A673 (cell line): Measurements from ENCODE around the gene CTXND2.

Experiments used
- EZH2 ChIP-seq: fragments of 200-600 bp; sonication (generic); IDR thresholded peaks from 2 replicates; pipeline ENCODE4 v1.6.1; 2017; ENCODE audit warnings: borderline replicate concordance, low read depth, mild to moderate bottlenecking, mixed read lengths, antibody characterized with exemption, low read length; ENCODE audit not compliant: poor library complexity, severe bottlenecking
- TF ChIP-seq, protein P1 (sequence below): fragments of 300-800, 200-600 bp; sonication (generic); conservative IDR thresholded peaks from 2 replicates; pipeline ENCODE4 v1.5.1; 2017; ENCODE audit warnings: low read depth, mild to moderate bottlenecking, antibody characterized with exemption, low read length, moderate library complexity, mixed read lengths

DNA sequence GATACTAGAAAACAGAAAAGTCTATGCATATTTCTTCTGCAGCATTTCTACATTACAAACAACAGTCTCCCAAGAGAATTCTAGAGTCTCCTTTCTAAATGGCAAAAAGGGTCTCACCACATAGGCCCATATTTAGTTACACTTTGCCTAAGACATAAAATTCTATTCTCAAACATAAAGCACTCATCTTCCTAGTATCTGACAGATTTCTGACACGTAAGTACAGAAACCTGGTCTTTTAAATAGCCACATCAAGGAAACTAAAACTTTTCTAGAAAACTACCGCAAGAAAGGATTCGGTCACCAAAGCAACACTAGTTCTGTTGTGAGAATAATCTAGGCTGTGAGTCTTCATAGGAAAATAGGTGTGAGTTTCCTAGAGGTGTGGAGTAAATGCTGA lies 45.3 kb upstream of the CTXND2 start:
- TF ChIP-seq, protein P1, sequence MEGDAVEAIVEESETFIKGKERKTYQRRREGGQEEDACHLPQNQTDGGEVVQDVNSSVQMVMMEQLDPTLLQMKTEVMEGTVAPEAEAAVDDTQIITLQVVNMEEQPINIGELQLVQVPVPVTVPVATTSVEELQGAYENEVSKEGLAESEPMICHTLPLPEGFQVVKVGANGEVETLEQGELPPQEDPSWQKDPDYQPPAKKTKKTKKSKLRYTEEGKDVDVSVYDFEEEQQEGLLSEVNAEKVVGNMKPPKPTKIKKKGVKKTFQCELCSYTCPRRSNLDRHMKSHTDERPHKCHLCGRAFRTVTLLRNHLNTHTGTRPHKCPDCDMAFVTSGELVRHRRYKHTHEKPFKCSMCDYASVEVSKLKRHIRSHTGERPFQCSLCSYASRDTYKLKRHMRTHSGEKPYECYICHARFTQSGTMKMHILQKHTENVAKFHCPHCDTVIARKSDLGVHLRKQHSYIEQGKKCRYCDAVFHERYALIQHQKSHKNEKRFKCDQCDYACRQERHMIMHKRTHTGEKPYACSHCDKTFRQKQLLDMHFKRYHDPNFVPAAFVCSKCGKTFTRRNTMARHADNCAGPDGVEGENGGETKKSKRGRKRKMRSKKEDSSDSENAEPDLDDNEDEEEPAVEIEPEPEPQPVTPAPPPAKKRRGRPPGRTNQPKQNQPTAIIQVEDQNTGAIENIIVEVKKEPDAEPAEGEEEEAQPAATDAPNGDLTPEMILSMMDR, result no peak
- TF ChIP-seq EZH2, result no peak
